A673 (cell line): ENCODE data around the gene SRGAP2B.
"Not testable (repeated sequence)": the region's sequence is repeated elsewhere in the genome, so short reads cannot be mapped to it uniquely, and the experiment has no call there.

Source experiments
- CTCF ChIP-seq: fragments of 300-800, 200-600 bp; sonication (generic); conservative IDR thresholded peaks from 2 replicates; pipeline ENCODE4 v1.5.1; 2017; ENCODE audit warnings: low read depth, mild to moderate bottlenecking, antibody characterized with exemption, low read length, moderate library complexity, mixed read lengths
- EZH2 ChIP-seq: fragments of 200-600 bp; sonication (generic); IDR thresholded peaks from 2 replicates; pipeline ENCODE4 v1.6.1; 2017; ENCODE audit warnings: borderline replicate concordance, low read depth, mild to moderate bottlenecking, mixed read lengths, antibody characterized with exemption, low read length; ENCODE audit not compliant: poor library complexity, severe bottlenecking

- TF ChIP-seq CTCF, EZH2: not testable (repeated sequence)
These were observed 112.2 kb downstream of the SRGAP2B start for GRCh38 chr1:144982802-144983525.
